H1 (cell line): ENCODE results near the gene OR2AE1.

Experiments
- ATF3 ChIP-seq: IDR thresholded peaks from 2 replicates; pipeline ENCODE4 v1.6.1; 2011; ENCODE audit warnings: low read depth, mild to moderate bottlenecking, low read length; ENCODE audit not compliant: insufficient read depth
- CEBPB ChIP-seq: IDR thresholded peaks from 2 replicates; pipeline ENCODE4 v1.6.1; 2012; ENCODE audit warnings: low read depth, low read length
- CTCF ChIP-seq, 3 experiments: IDR thresholded peaks; 1 replicate in 2 of 3; 2 replicates in 1 of 3; pipeline versions ENCODE4 v1.5.1 to v1.6.1; 2011; ENCODE audit warnings: low read length in 3 of 3, mild to moderate bottlenecking in 3 of 3, inconsistent platforms in 2 of 3, low read depth in 1 of 3, moderate library complexity in 1 of 3; ENCODE audit not compliant: insufficient read depth in 1 of 3; ENCODE audit errors: control extremely low read depth in 1 of 3
- EGR1 ChIP-seq: IDR thresholded peaks from 2 replicates; pipeline ENCODE4 v1.6.1; 2011; ENCODE audit warnings: low read depth, low read length, borderline replicate concordance
- EP300 ChIP-seq, 2 experiments: IDR thresholded peaks; 1 replicate in 1 of 2; 2 replicates in 1 of 2; pipeline ENCODE4 v1.6.1; 2011 to 2012; ENCODE audit warnings: low read depth in 2 of 2, low read length in 2 of 2, mild to moderate bottlenecking in 2 of 2, borderline replicate concordance in 1 of 2, inconsistent platforms in 1 of 2, moderate library complexity in 1 of 2
- FOSL1 ChIP-seq: IDR thresholded peaks from 2 replicates; pipeline ENCODE4 v1.6.1; 2011; ENCODE audit warnings: mild to moderate bottlenecking, low read depth, low read length, moderate library complexity; ENCODE audit not compliant: insufficient read depth
- JUN ChIP-seq: IDR thresholded peaks from 2 replicates; pipeline ENCODE4 v1.6.1; 2011; ENCODE audit warnings: low read depth, mild to moderate bottlenecking, improper control_type of control experiment, low read length
- POLR2A ChIP-seq, 2 experiments: IDR thresholded peaks; 1 replicate in 1 of 2; 2 replicates in 1 of 2; pipeline ENCODE4 v1.6.1; 2011; ENCODE audit warnings: low read depth in 2 of 2, low read length in 2 of 2, mild to moderate bottlenecking in 2 of 2; ENCODE audit errors: control extremely low read depth in 1 of 2
- RFX5 ChIP-seq: IDR thresholded peaks from 2 replicates; pipeline ENCODE4 v1.6.1; 2011; ENCODE audit warnings: low read depth, low read length, improper control_type of control experiment, borderline replicate concordance

- TF ChIP-seq CEBPB (no peak), EGR1 (no peak), FOSL1 (no peak), CTCF (IDR thresholded peaks at IDR 0.05; ENCODE audit: control extremely low read depth in 1 of 3, insufficient read depth in 1 of 3, low read depth in 1 of 3, low read length in 3 of 3) (no peak), EP300 (IDR thresholded peaks at IDR 0.05; ENCODE audit: borderline replicate concordance in 1 of 2, low read depth in 2 of 2, low read length in 2 of 2) (no peak), JUN (no peak), RFX5 (no peak), ATF3 (no peak), POLR2A (IDR thresholded peaks at IDR 0.05; ENCODE audit: control extremely low read depth in 1 of 2, low read depth in 2 of 2, low read length in 2 of 2) (no peak)
Measured at GRCh38 chr7:99910976-99911375, 34.1 kb upstream of the OR2AE1 start.
